ENCODE results near the gene GMPR.

GMPR gene

DNA sequence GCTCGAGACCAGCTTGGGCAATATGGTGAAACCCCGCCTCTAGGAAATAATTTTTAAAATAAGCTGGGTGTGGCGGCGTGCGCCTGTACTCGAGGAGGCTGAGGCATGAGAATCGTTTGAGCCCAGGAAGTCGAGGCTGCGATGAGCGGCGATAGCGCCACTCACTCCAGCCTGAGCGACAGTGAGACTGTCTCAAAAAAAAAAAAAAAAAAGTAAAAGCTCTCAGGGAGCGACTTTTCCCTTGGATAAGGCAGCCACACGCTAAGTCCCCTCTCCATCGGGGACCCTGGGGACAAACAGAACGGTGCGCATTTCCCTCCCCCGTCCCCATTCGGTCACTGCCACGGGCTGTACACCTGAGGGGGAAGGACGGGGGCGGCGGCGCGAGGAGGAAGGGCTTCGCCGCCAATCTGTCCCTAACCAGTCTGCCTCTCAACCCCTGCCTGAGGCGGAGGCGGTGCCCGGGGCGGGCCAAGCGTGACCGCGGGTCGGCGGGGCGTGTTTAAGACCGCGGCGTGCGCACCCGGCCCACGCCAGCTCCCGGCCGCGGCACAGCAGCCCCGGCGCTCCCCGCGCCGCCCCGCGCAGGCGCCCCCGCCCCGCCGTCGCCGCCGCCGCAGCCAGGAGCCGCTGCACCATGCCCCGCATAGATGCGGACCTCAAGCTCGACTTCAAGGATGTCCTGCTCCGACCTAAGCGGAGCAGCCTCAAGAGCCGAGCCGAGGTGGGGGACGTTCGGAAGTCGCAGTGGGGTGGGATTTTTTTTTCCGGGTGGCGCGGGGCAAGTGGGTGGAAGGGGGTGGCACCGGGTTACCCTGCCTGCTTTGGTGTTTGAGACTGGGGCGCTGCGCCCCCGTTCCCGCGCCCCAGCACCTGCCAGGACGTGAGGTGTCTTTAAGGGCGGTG, at the start of gene GMPR:
Gene GMPR, plus strand, starts transcription at position 531 of the 906 bp plus-strand sequence. Its CDS starts 107 bp downstream, at position 638.
- TF ChIP-seq ZFX (IDR thresholded peaks at IDR 0.05; ENCODE audit: borderline replicate concordance), result no peak
- no peak; the same call in 1 of the 2 replicates for TF ChIP-seq CTCF (IDR thresholded peaks at IDR 0.05)
- H3K27ac ChIP-seq, result peak within 1 kb of the TSS; percentile 47

DNA sequence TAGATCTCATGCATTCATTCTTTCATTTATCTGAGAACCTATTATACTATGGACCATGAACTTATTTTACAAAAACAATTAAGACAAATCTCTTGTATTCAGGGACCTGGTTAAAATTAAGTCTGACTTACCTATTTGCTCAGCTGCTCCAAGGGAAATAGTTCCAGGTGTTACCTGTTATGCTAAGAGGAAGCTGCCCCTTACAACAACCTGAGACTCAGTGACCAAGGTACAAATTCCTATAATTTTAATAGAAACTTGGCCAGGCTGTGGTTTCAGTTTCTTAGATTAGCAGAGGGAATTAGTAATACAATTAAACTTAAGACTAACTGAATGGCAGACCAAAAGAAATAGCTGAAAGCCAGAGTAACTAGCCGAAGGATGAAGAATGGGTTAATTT, 48.2 kb upstream of the GMPR start:
- H3K27ac ChIP-seq, result no peak overlapping the region
- TF ChIP-seq CTCF (IDR thresholded peaks at IDR 0.05) (no peak), ZFX (IDR thresholded peaks at IDR 0.05; ENCODE audit: borderline replicate concordance) (no peak)

DNA sequence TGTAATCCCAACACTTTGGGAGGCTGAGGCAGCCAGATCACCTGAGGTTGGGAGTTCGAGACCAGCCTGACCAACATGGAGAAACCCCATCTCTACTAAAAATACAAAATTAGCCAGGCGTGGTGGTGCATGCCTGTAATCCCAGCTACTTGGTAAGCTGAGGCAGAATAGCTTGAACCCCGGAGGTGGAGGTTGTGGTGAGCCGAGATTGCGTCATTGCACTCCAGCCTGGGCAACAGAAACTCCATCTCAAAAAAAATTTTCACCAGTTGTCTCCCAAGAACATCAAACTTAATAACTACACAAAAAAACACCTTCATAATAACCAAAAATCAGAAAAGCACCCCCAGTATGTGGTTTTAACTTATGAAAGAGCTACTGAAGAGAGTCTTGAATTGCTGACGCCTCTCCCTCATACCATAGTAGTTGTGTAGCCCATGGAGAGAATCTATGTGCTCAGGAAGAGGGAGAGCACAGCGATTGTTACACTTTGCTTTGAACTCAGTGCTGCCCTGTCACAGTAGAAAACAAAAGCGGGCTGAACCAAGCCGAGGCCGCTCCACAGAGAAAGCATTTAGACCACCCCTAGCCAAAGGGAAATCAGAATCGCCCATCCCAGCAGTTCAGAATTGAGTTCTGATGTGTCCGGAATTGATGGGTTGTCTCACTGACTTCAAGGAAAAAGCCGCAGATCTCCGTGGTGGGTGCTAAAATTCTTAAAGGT, 42.0 kb upstream of the GMPR start:
- no peak overlapping the region for H3K27ac ChIP-seq
- no peak for TF ChIP-seq ZFX (IDR thresholded peaks at IDR 0.05; ENCODE audit: borderline replicate concordance)
- TF ChIP-seq CTCF (IDR thresholded peaks at IDR 0.05), result no peak

GRCh38 chr6:16196984-16197546, 41.3 kb upstream of the GMPR start:
- H3K27ac ChIP-seq, result no peak overlapping the region
- TF ChIP-seq CTCF (IDR thresholded peaks at IDR 0.05), result no peak
- no peak for TF ChIP-seq ZFX (IDR thresholded peaks at IDR 0.05; ENCODE audit: borderline replicate concordance)

DNA sequence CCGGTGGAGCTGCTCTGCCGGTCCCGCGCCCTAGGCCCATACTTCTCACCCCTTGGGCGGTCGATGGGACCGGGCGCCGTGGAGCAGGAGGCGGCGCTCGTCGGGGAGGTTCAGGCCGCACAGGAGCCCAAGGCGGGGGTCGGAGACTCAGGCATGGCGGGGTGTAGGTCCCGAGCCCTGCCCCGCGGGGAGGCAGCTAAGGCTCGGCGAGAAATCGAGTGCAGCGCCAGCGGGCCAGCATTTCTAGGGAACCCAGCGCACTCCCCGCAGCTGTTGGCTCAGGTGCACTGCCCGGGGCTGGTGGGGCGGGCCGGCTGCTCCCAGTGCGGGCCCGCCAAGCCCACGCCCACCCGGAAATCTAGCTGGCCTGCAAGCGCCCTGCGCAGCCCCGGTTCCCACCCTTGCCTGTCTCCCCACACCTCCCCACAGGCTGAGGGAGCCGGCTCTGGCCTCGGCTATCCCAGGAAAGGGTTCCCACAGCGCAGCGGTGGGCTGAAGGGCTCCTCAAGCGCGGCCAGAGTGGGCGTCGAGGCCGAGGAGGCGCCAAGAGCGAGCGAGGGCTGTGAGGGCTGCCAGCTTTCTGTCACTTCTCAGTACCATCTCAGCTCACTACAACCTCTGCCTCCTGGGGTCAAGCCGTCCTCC, 40.2 kb upstream of the GMPR start:
- no peak for TF ChIP-seq ZFX (IDR thresholded peaks at IDR 0.05; ENCODE audit: borderline replicate concordance)
- no peak for TF ChIP-seq CTCF (IDR thresholded peaks at IDR 0.05)

GRCh38 chr6:16199804-16200203, 38.6 kb upstream of the GMPR start:
- TF ChIP-seq CTCF (IDR thresholded peaks at IDR 0.05), result no peak
- no peak for TF ChIP-seq ZFX (IDR thresholded peaks at IDR 0.05; ENCODE audit: borderline replicate concordance)
- no peak overlapping the region for H3K27ac ChIP-seq

More for the DNA sequence above, 40.2 kb upstream of the GMPR start:
- H3K27ac ChIP-seq, result no peak overlapping the region
